A549 treated with CpdA at 1 μM for 4 hours (cell line): ENCODE results near the gene OOSP4A. TPM values are rescaled to one million over a fixed set of nuclear protein-coding genes. Genes with fewer than 3 reads are reported as not detected.

ENCODE experiments used
- total RNA-seq: library from RNA; stranded (reverse); fragments of 200-300 nt; extraction: Qiagen RNA extraction; gene quantifications from 5 replicates; pipeline ENCODE4 v1.2.3, GENCODE V29; 2022; ENCODE audit warnings: low read depth

The OOSP4A gene
- not detected in 5 replicates for total RNA-seq

GRCh38 chr11:59963733-59964132, at the start of gene OOSP4A:
Gene OOSP4A, plus strand, starts transcription at chr11:59964033. Its CDS starts 0 bp downstream, at chr11:59964033.

GRCh38 chr11:59938132-59938531, 25.7 kb upstream of the OOSP4A start, which contains the start of gene OOSP1:
Gene OOSP1, plus strand, starts transcription at chr11:59938432. Its CDS starts 23 bp downstream, at chr11:59938455.

GRCh38 chr11:60016881-60017280, 53.0 kb downstream of the OOSP4A start, which contains the start of gene OOSP4B:
Gene OOSP4B, plus strand, starts transcription at chr11:60017181.

Other genes starting within 250 kb of the OOSP4A start
- gene STX3, start 208.7 kb upstream of the OOSP4A start, total RNA-seq, result 22.5 to 31.5 TPM (median 25.1 TPM) in 5 replicates
- 61.8 to 69.9 TPM (median 64.3 TPM) in 5 replicates for gene MRPL16, start 153.3 kb upstream of the OOSP4A start, total RNA-seq
- not detected in 5 replicates for gene CBLIF, start 118.5 kb upstream of the OOSP4A start, total RNA-seq
- 0.19 to 0.57 TPM (median 0.29 TPM) in 4 of 5 replicates, not detected in the other for gene TCN1, start 97.5 kb upstream of the OOSP4A start, total RNA-seq
- gene OOSP3, start 85.3 kb upstream of the OOSP4A start, total RNA-seq, result 0.17 TPM in 1 of 5 replicates, not detected in the others
- not detected in 5 replicates for gene OOSP1, start 25.6 kb upstream of the OOSP4A start, total RNA-seq
- not detected in 5 replicates for gene OOSP4B, start 53.1 kb downstream of the OOSP4A start, total RNA-seq
- gene OOSP2, start 76.4 kb downstream of the OOSP4A start, total RNA-seq, result not detected in 5 replicates
- gene MS4A3, start 92.6 kb downstream of the OOSP4A start, total RNA-seq, result not detected in 5 replicates
- gene MS4A2, start 124.6 kb downstream of the OOSP4A start, total RNA-seq, result not detected in 5 replicates
- gene MS4A6A, start 219.1 kb downstream of the OOSP4A start, total RNA-seq, result not detected in 5 replicates